ENCODE measurements around the gene HSCB.
"Not testable (repeated sequence)": the region's sequence is repeated elsewhere in the genome, so short reads cannot be mapped to it uniquely, and the experiment has no call there.

Gene HSCB

GRCh38 chr22:28792491-28793383 lies 50.9 kb downstream of the HSCB start:
- DNase-seq, result no peak

- DNase-seq, result no peak
Measured at GRCh38 chr22:28793976-28794584, 52.2 kb downstream of the HSCB start.

- no peak for DNase-seq
Measured at GRCh38 chr22:28795071-28795693, 53.3 kb downstream of the HSCB start.

DNA sequence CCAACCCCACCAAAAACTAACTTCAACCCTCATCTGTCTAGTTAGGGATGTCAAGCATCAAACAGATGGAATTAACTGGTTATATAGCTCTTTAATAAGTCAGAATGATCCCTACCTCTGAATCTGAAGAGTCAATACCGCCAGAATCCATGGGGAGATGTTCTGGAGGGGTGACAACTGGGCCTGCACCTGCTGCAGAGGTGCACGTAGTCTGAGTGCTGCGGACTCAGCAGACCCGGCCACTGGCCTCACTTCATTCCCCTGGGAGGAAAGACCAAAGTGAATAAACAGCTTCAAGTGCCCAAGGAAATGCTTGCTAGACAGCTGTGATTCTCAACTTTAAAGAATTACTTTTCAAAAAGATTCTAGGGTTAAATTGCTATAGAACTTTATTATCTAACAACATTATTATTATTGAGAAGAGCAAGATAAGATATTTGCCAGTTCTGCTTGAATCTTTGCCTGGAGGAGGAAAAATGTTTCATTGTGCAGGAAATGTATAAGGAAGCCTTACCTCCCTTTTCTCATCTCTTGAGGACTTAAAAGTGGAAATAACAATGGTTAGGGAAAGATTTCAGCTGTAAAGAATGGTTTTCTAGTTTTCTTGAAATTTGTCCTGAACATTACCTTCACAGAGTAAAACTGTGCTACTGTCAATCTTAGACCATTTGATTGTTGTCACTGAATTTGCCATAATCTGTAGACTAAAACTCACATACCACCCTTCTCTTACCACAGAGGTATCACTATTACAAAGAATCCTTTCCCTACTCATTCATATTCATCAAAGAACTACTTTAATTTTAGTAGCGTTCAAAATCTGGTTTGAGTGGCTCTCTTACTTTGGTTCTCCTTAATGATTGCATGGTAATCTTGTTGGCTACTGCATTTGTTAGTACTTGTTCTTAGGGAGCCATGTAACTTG lies 54.4 kb downstream of the HSCB start:
- no peak for DNase-seq

DNA sequence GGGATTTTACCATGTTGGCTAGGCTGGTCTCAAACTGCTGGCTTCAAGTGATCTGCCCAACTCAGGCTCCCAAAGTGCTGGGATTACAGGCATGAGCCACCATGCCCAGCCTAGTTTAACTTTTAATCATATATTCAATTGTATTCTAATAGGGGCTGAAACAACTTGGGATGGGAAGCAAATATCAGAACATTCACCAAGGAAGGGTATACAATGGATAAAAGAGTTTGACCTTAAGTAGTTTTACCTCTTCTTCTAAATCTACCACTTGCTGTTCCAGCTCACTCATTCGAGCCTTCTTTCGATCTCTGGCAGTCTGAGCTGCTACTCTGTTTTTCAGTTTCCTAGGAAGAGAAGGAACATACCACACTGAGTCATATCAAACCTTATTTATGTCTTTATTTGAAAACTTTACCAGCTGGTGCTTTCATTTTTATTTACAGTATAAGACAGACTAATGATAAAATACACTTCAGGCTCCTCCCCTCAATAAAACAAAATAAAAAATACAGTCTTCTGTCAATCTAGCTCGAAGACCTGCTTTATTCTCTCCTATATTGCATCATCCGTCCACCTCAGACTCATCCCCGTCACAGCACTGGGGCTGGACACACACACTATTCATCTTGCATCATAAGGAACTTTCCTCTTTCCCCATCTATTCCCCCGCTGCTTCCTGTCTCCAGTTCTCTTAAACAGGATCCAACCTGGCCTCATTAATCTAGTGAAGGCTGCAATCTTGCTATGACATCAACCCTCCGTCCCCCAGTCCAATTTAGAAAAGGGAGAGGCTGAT lies 57.2 kb downstream of the HSCB start:
- DNase-seq, result peak; percentile 85

DNA sequence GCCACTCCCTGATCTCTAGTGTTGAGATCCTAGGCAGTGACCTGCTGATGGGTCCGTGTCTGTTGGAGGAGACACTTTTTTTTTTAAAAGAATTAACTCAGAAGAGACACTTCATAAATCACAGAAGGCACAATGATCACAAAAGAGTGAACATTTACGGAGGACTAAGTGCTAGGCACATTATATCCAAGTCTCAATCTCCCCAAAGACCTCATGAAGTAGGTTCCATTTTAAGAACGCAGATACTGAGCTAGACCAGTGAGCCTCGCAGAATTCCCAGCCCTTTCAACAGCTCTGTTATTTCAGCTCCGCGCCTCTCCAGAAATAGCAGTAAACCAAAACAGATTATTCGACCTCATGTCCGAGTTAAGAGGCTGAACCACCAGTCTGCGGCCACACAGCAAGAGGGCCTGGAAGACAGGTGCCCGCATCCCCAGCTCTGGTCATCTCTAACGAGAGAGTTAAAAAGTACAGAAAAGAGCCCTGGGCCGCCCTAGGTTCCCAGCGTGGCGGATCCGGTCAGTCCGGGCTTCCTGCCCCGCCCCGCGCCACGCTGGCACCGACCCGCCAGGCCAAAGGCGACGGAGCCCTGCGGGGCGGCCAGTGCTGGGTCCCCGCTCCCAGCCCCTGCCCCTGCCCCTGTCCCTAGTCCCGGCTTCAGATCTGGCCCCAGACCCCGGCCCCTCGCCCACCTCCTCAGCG lies 57.9 kb downstream of the HSCB start:
- peak; percentile 67 for DNase-seq

DNA sequence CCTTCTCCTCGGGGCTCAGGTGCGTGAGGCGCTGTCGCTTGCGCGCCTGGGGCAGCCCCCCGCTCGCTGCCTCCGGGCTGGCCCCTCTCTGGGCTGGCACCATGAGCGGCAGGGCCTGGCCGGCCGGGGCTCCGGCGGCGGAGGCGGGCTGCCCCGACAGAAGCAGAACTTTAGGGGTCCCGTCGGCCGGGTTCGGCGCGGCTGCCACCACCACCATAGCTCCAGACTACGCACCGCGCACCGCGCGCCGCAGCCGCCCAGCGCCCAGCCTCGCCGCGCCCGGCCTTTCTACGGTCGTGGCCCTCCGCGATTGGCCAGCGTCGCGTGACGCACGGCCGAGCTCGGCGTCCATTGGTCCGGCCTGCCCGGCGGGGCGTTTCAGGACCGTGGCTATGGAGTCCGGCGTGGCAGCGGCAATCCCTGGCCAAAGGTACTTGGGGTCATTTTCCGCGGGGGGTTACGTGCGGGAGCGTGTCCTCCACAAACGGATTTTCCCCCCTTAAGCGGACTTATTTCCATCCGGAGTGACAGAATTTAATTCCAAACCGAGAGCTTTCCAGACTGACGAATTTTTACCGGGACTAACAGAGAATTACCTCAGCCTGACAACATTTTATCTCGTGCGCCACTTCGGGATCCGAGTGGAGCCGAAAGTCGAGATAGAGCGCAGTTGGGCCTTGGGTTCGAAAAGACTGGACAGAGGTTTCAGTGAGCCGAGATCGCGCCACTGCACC lies 58.6 kb downstream of the HSCB start, which contains the start of gene XBP1:
Gene XBP1, minus strand, starts transcription at position 262 of the 734 bp plus-strand sequence.
- DNase-seq, result peak; percentile 97

DNA sequence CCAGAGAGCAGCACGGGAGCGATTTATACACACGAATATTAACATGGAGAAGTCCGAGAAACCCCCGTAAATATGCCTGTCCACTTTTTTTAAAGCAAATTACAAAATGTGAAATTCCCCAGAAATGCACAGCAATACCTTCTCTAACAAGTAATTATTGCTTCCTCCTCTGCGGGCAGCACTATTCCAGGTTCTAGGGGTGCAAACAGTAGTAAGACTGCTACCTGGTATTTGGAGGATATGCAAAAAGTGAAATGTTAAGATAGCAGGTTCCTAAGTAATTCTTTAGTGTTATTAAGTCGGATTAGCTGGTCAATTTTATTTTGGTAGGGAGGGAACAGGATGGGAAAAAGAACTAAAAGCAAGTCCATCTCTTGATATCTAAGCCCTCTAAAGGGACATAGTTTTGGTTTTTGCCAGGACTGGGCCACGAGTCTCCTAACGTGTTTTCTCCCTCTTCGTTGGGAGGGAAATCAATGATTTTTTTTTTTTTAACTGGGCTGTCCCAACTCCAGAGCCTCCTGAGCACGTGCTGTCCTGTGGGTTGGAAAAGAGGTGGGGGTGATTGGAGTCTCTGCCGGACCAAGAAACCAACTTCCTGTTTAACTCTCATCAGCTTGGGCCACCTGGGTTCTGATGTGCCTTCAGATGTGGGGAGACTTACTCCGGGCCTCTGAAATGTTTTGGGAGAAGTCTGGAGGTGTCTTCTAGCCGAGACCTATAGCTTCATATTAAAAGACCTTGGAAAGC lies 60.2 kb downstream of the HSCB start:
- DNase-seq, result peak; percentile 84

DNA sequence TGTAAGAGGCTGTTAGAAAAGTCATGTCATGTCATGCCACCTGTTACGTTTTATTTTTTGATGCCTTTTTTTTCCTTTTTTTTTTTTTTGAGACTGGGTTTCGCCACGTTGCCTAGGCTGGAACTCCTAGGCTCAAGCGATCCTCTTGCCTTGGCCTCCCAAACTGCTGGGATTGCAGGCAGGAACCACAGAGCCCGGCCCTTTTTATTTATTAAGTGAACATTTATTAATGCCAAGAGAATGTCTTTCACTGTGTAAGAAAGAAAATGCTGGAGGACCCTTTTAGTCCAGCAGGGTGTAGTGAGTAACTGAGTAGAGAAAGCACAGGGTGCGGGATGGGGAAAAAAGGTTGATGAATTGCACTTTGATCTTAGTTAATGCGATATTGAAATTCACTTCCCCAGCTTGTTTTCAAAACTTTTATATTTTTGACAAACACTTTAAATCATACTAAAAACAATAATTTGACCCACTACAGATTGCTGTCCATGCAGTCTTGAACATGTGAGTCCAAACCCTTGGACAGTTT lies 60.8 kb downstream of the HSCB start:
- peak; percentile 47 for DNase-seq

DNA sequence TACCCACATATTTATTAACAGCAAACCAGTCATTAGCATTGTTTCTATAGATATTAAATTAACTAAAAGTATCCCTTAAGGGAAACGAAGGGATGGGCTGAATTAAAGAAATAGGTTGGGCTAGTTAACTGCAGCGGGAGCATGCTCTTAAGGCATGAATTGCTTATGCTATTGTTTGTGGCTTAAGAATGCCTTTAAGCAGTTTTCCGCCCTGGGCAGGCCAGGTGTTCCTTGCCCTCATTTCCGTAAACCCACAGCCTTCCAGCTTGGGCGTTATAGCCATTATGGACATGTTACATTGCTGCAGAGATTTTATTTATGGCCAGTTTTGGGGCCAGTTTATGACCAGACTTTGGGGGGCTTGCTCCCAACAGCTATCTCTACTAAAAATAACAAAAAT lies 63.6 kb downstream of the HSCB start:
- not testable (repeated sequence) for DNase-seq

Measured in OCI-M1 (cell line).